Measurements from ENCODE around the gene NFIX.

NFIX gene

DNA sequence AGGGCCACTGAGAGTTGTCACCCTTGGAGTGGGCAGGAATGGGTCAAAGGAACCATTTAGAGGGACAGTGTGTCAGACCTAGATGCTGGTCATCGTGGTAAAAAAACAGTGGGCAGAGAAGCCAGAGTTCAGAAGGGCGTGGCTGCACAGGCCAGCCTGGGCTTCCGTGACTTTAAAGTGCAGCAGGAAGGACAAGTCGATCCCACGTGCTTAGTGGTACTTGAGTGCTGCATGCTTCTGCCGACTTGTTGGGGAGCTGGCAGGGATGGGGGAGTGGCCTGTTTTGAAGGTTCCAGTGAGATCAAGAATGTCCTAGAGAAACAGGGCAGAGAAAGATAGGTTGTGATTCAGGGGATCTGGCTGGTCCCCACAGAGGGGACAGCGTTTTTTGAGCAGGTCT is 90.4 kb downstream of the NFIX start:
- H3K4me3 ChIP-seq (ENCODE audit: low read depth in 1 of 2, low read length in 2 of 2), result no peak overlapping the region

GRCh38 chr19:13086341-13086740 is 91.1 kb downstream of the NFIX start:
- TF ChIP-seq EZH2 (IDR thresholded peaks at IDR 0.05; ENCODE audit: borderline replicate concordance, low read depth, low read length, severe bottlenecking) (no peak), CTCF (IDR thresholded peaks at IDR 0.05; ENCODE audit: borderline replicate concordance, extremely low read depth, low read length, poor library complexity, severe bottlenecking) (no peak)
- no peaks in the 10 kb centered on the region for H3K79me2 ChIP-seq (ENCODE audit: insufficient read depth, low read length)

More for the DNA sequence above, 90.4 kb downstream of the NFIX start:
- DNase-seq (no peak), ATAC-seq (ENCODE audit: insufficient read depth, low read depth) (no peak)
- no peak overlapping the region for H2AFZ ChIP-seq (ENCODE audit: low read depth, low read length)
- H3K9ac ChIP-seq (ENCODE audit: low read depth, low read length), result no peak overlapping the region
- TF ChIP-seq EZH2 (IDR thresholded peaks at IDR 0.05; ENCODE audit: borderline replicate concordance, low read depth, low read length, severe bottlenecking), result no peak
- no peak for TF ChIP-seq CTCF (IDR thresholded peaks at IDR 0.05; ENCODE audit: borderline replicate concordance, extremely low read depth, low read length, poor library complexity, severe bottlenecking)
- no peaks in the 10 kb centered on the region for H3K9me3 ChIP-seq (ENCODE audit: insufficient read depth, low read length, severe bottlenecking)
- H3K27me3 ChIP-seq (ENCODE audit: insufficient read depth, low read length, poor library complexity), result no peaks in the 10 kb centered on the region
- no peaks in the 10 kb centered on the region for H4K20me1 ChIP-seq (ENCODE audit: insufficient read depth, low read length)
- no peak overlapping the region for H3K4me2 ChIP-seq (ENCODE audit: insufficient read depth, low read length)
- no peaks in the 10 kb centered on the region for H3K4me1 ChIP-seq (ENCODE audit: insufficient read depth, low read length)
- no peaks in the 10 kb centered on the region for H3K79me2 ChIP-seq (ENCODE audit: insufficient read depth, low read length)
- no peaks in the 10 kb centered on the region for H3K36me3 ChIP-seq (ENCODE audit: insufficient read depth, low read length)
- no peak overlapping the region for H3K27ac ChIP-seq (ENCODE audit: low read length)

GRCh38 chr19:13087295-13087694 is 92.0 kb downstream of the NFIX start:
- Histone ChIP-seq H3K4me1 (ENCODE audit: insufficient read depth, low read length) (no peaks in the 10 kb centered on the region), H3K27me3 (ENCODE audit: insufficient read depth, low read length, poor library complexity) (no peaks in the 10 kb centered on the region), H3K36me3 (ENCODE audit: insufficient read depth, low read length) (no peaks in the 10 kb centered on the region), H3K79me2 (ENCODE audit: insufficient read depth, low read length) (no peaks in the 10 kb centered on the region), H2AFZ (ENCODE audit: low read depth, low read length) (no peak overlapping the region), H3K9ac (ENCODE audit: low read depth, low read length) (no peak overlapping the region), H3K4me2 (ENCODE audit: insufficient read depth, low read length) (no peak overlapping the region), H3K9me3 (ENCODE audit: insufficient read depth, low read length, severe bottlenecking) (no peaks in the 10 kb centered on the region), H3K27ac (ENCODE audit: low read length) (no peak overlapping the region), H4K20me1 (ENCODE audit: insufficient read depth, low read length) (no peaks in the 10 kb centered on the region), H3K4me3 (ENCODE audit: low read depth in 1 of 2, low read length in 2 of 2) (no peak overlapping the region)
- DNase-seq (no peak), ATAC-seq (ENCODE audit: insufficient read depth, low read depth) (no peak)
- TF ChIP-seq CTCF (IDR thresholded peaks at IDR 0.05; ENCODE audit: borderline replicate concordance, extremely low read depth, low read length, poor library complexity, severe bottlenecking) (no peak), EZH2 (IDR thresholded peaks at IDR 0.05; ENCODE audit: borderline replicate concordance, low read depth, low read length, severe bottlenecking) (no peak)

More at GRCh38 chr19:13086341-13086740, 91.1 kb downstream of the NFIX start:
- no peak for DNase-seq
- Histone ChIP-seq H3K9me3 (ENCODE audit: insufficient read depth, low read length, severe bottlenecking) (no peaks in the 10 kb centered on the region), H3K27ac (ENCODE audit: low read length) (no peak overlapping the region), H3K9ac (ENCODE audit: low read depth, low read length) (no peak overlapping the region), H3K4me1 (ENCODE audit: insufficient read depth, low read length) (no peaks in the 10 kb centered on the region), H3K36me3 (ENCODE audit: insufficient read depth, low read length) (no peaks in the 10 kb centered on the region), H3K4me3 (ENCODE audit: low read depth in 1 of 2, low read length in 2 of 2) (no peak overlapping the region), H2AFZ (ENCODE audit: low read depth, low read length) (no peak overlapping the region), H3K27me3 (ENCODE audit: insufficient read depth, low read length, poor library complexity) (no peaks in the 10 kb centered on the region), H4K20me1 (ENCODE audit: insufficient read depth, low read length) (no peaks in the 10 kb centered on the region), H3K4me2 (ENCODE audit: insufficient read depth, low read length) (no peak overlapping the region)
- ATAC-seq (ENCODE audit: insufficient read depth, low read depth), result no peak
